C4-2B (cell line): Measurements from ENCODE around the gene BICRA.

Experiments used
- CTCF ChIP-seq: fragments of 450-650 bp; conservative IDR thresholded peaks from 2 replicates; pipeline ENCODE4 v1.5.1; 2017; ENCODE audit warnings: mild to moderate bottlenecking
- ZFX ChIP-seq: fragments of 450-650 bp; IDR thresholded peaks from 2 replicates; pipeline ENCODE4 v1.6.1; 2017

DNA sequence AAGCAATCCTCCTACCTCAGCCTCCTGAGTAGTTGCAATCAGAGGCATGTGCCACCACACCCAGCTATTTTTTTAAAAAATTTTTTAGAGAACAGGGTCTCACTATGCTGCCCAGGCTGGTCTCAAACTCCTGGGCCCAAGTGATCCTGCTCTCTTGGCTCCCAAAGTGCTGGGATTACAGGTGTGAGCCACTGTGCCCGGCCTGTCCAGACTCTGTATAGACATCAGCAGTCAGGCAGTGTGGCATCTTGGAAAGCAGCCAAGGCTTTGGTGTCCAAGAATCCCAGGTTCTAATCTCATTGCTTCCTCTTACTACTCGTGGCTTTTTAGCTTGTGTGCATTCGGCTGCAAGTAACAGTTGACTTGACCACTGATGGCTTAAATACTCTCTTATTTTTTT lies 43.4 kb downstream of the BICRA start:
- TF ChIP-seq CTCF (no peak), ZFX (no peak)
